Fibroblast of lung (primary cell): ENCODE measurements around the gene ZNF554. TPM values are rescaled to one million over a fixed set of nuclear protein-coding genes. Genes with fewer than 3 reads are reported as not detected.

Experiments
- DNase-seq, 2 donors: peaks; one replicate each; pipeline versions ENCODE4 v3.0.0 to v3.0.0-alpha.2; 2010; ENCODE audit warnings: low read depth in 2 of 2
- H2AFZ ChIP-seq: 2 replicates; pipeline ENCODE4 v1.5.1; 2012; ENCODE audit warnings: low read length, control low read depth, inconsistent platforms
- H3K27ac ChIP-seq: 2 replicates; pipeline ENCODE4 v1.5.1; 2011; ENCODE audit warnings: low read length, control low read depth; ENCODE audit not compliant: insufficient read depth
- H3K27me3 ChIP-seq: 2 replicates; pipeline ENCODE4 v1.5.1; 2011; ENCODE audit warnings: mild to moderate bottlenecking, low read length; ENCODE audit not compliant: control insufficient read depth, insufficient read depth
- H3K36me3 ChIP-seq: 2 replicates; pipeline ENCODE4 v1.5.1; 2011; ENCODE audit warnings: low read length; ENCODE audit not compliant: control insufficient read depth, insufficient read depth
- H3K4me1 ChIP-seq: 2 replicates; pipeline ENCODE4 v1.5.1; 2011; ENCODE audit warnings: low read length; ENCODE audit not compliant: control insufficient read depth, insufficient read depth; ENCODE audit errors: extremely low read depth
- H3K4me2 ChIP-seq: 2 replicates; pipeline ENCODE4 v1.5.1; 2011; ENCODE audit warnings: low read length, control low read depth; ENCODE audit not compliant: insufficient read depth; ENCODE audit errors: extremely low read depth
- H3K4me3 ChIP-seq, 4 experiments: fragments of 200-600 bp in 1 of 4; sonication (generic) in 1 of 4; replicated peaks in 1 of 4; 2 replicates each; pipeline ENCODE4 v1.5.1; 2011 to 2016; ENCODE audit warnings: low read length in 4 of 4, low read depth in 3 of 4, mild to moderate bottlenecking in 3 of 4, control low read depth in 2 of 4, inconsistent platforms in 1 of 4, mixed read lengths in 1 of 4; ENCODE audit not compliant: insufficient read depth in 1 of 4; ENCODE audit errors: control extremely low read depth in 1 of 4
- H3K79me2 ChIP-seq: 2 replicates; pipeline ENCODE4 v1.5.1; 2012; ENCODE audit warnings: mild to moderate bottlenecking, low read length, inconsistent platforms; ENCODE audit not compliant: control insufficient read depth, insufficient read depth
- H3K9ac ChIP-seq: 2 replicates; pipeline ENCODE4 v1.5.1; 2011; ENCODE audit warnings: mild to moderate bottlenecking, low read length, control low read depth; ENCODE audit not compliant: insufficient read depth
- H3K9me3 ChIP-seq: 2 replicates; pipeline ENCODE4 v1.5.1; 2012; ENCODE audit warnings: low read depth, low read length; ENCODE audit not compliant: control insufficient read depth, insufficient read depth
- H4K20me1 ChIP-seq: 2 replicates; pipeline ENCODE4 v1.5.1; 2011; ENCODE audit warnings: low read length; ENCODE audit not compliant: control insufficient read depth, insufficient read depth; ENCODE audit errors: extremely low read depth
- CTCF ChIP-seq, 2 donors: IDR thresholded peaks in 1 of 2; conservative IDR thresholded peaks in 1 of 2; 1 replicate in 1 of 2; 2 replicates in 1 of 2; pipeline ENCODE4 v1.5.1; 2011 to 2012; ENCODE audit warnings: low read length in 2 of 2, control low read depth in 1 of 2, inconsistent platforms in 1 of 2, low read depth in 1 of 2, mild to moderate bottlenecking in 1 of 2
- EZH2 ChIP-seq: IDR thresholded peaks from 2 replicates; pipeline ENCODE4 v1.5.1; 2012; ENCODE audit warnings: low read length, control low read depth, mild to moderate bottlenecking; ENCODE audit errors: missing control alignments
- polyA plus RNA-seq, 2 donors: library from polyadenylated mRNA; depleted of rRNA in 1 of 2; stranded (reverse) in 1 of 2; unstranded in 1 of 2; fragments of >200 nt; gene quantifications; 2 replicates each; pipeline ENCODE4 v1.2.1, GENCODE V29; 2011 to 2012; ENCODE audit warnings: missing spikeins in 1 of 2
- total RNA-seq: library from RNA; depleted of rRNA; stranded (reverse); fragments of >200 nt; gene quantifications from 2 replicates; pipeline ENCODE4 v1.2.1, GENCODE V29; 2014

ZNF554 gene
- total and polyA plus RNA-seq, 2 donors (not counting 1 experiment from before 2014, with no cell fraction given) = 2.0 to 5.8 TPM

DNA sequence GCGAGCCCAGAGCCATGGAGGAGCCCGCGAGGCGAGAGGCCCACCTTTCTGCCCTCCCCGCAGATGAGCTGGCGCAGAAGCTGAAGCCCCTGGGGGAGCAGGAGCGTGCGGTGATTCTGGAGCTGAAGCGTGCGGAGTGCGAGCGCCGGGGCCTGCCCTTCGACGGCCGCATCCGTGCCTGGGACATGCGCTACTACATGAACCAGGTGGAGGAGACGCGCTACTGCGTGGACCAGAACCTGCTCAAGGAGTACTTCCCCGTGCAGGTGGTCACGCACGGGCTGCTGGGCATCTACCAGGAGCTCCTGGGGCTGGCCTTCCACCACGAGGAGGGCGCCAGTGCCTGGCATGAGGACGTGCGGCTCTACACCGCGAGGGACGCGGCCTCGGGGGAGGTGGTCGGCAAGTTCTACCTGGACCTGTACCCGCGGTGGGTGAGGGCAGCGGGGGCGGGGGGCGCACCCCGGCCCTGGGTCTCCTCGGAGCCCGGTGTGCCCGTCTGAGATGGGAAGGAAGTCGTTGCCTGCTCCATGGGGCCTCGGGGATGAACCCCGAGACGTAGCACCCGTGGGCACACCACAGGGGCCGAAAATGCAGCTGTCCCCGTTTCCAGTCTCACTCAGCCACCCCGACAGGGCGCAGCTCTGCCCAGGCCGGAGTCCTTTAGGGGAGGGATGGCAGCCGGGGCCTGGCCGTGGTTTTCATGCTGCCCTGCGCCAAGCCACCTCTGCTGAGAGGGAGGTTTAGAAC is 12.1 kb upstream of the ZNF554 start:
- TF ChIP-seq CTCF (conservative IDR thresholded peaks at IDR 0.05 in 1 of 2, IDR thresholded peaks at IDR 0.05 in 1 of 2; ENCODE audit: low read depth in 1 of 2, low read length in 2 of 2) (no peak), EZH2 (no peak)
- Histone ChIP-seq H3K4me3 (no peak overlapping the region), H3K4me1 (no peaks in the 10 kb centered on the region), H3K9ac (no peak overlapping the region), H2AFZ (no peak overlapping the region), H3K36me3 (peaks cover 22% of the 10 kb centered on the region), H3K9me3 (no peaks in the 10 kb centered on the region), H4K20me1 (no peaks in the 10 kb centered on the region), H3K79me2 (no peaks in the 10 kb centered on the region), H3K27me3 (no peaks in the 10 kb centered on the region), H3K4me2 (no peak overlapping the region), H3K27ac (no peak overlapping the region)
- no peak for DNase-seq

- H3K4me2 ChIP-seq = no peak overlapping the region
- H3K9me3 ChIP-seq = no peaks in the 10 kb centered on the region
- H3K79me2 ChIP-seq = no peaks in the 10 kb centered on the region
- no peak overlapping the region for H3K27ac ChIP-seq
- peaks cover 17% of the 10 kb centered on the region for H3K36me3 ChIP-seq
- H4K20me1 ChIP-seq = no peaks in the 10 kb centered on the region
- TF ChIP-seq EZH2 (no peak), CTCF (conservative IDR thresholded peaks at IDR 0.05 in 1 of 2, IDR thresholded peaks at IDR 0.05 in 1 of 2; ENCODE audit: low read depth in 1 of 2, low read length in 2 of 2) (no peak)
- no peaks in the 10 kb centered on the region for H3K27me3 ChIP-seq
- H3K4me3 ChIP-seq = no peak overlapping the region
- H2AFZ ChIP-seq = no peak overlapping the region
- H3K9ac ChIP-seq = no peak overlapping the region
- no peaks in the 10 kb centered on the region for H3K4me1 ChIP-seq
- no peak for DNase-seq
Measured at GRCh38 chr19:2808129-2808941, 11.3 kb upstream of the ZNF554 start.

DNA sequence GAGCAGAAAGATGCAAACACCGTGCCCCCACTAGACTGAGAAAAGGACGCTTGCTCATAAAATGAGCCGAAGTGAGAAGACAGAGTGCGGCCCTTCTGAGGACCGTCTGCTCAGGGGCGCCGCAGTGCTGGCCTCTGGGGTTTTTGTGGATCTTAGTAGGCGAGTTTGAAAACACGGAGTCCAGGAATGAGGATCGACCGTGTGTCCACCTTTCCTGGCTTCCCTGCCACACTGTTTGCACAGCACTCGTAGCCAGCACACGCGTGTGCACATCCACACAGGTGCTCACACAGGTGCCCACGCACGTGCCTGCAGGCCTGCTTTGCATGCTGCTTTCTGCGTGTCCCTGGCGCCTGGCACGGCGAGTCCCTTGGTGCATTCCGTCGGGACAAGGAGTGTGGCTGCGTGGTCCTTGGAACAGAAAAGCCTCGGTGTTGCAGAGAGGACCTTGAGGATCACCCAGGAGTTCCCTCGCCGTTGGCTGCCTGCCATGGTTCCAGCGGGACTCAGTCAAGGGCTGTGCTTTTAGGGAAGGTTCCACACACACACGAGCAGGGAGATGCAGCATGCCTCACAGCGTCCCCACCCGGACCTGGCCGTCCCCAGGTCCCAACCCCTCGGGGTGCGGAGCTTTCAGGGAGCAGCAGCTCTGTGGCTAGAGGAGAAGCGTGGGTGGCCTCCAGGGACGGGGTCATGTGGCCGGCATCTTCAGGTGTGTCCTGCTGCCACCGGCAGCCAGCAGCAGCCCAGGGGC is 10.1 kb upstream of the ZNF554 start:
- H3K4me3 ChIP-seq = no peak overlapping the region
- H3K4me1 ChIP-seq = no peaks in the 10 kb centered on the region
- no peak overlapping the region for H2AFZ ChIP-seq
- no peak for TF ChIP-seq CTCF (conservative IDR thresholded peaks at IDR 0.05 in 1 of 2, IDR thresholded peaks at IDR 0.05 in 1 of 2; ENCODE audit: low read depth in 1 of 2, low read length in 2 of 2)
- no peak for TF ChIP-seq EZH2
- no peaks in the 10 kb centered on the region for H3K9me3 ChIP-seq
- H3K27ac ChIP-seq = no peak overlapping the region
- H3K4me2 ChIP-seq = no peak overlapping the region
- H4K20me1 ChIP-seq = no peaks in the 10 kb centered on the region
- no peaks in the 10 kb centered on the region for H3K27me3 ChIP-seq
- H3K9ac ChIP-seq = no peak overlapping the region
- peaks cover 17% of the 10 kb centered on the region for H3K36me3 ChIP-seq
- H3K79me2 ChIP-seq = no peaks in the 10 kb centered on the region
- DNase-seq = no peak
